ENCODE data around the gene BOC. TPM values are rescaled to one million over a fixed set of nuclear protein-coding genes. Genes with fewer than 3 reads are reported as not detected.

BOC gene
- total RNA-seq, 1 experiment from 2014 or later, result 7.3 TPM

DNA sequence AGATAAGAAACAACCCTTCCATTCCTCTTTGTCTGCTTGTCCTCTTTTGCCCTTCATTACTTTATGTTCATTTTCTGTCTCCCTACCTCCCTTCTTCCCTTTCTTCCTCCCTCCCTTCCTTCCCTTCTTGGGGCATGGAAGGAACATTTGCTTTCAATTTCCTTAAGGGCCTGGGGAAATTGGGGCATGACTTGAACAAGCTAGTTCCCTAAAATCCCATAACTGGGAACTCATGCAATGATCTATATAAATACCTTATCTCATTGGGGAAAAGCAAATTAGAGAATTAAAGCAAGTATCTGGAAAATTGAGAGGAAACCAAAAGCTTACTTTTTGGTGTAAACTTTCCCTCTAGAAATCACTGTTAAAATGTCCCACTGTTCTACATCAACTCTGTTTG is 35.7 kb downstream of the BOC start:
- Histone ChIP-seq H3K27ac (ENCODE audit: low read length) (no peak overlapping the region), H3K9me3 (ENCODE audit: low read length) (no peaks in the 10 kb centered on the region), H3K4me2 (ENCODE audit: low read length) (no peak overlapping the region), H3K4me1 (ENCODE audit: insufficient read depth, low read length) (0 out of 2 replicates have a peak, but pooled peaks cover 9% of the 10 kb centered on the region), H3K9ac (ENCODE audit: low read length) (no peak overlapping the region), H3K79me2 (ENCODE audit: low read length) (no peaks in the 10 kb centered on the region), H4K20me1 (ENCODE audit: low read length) (no peaks in the 10 kb centered on the region), H3K36me3 (ENCODE audit: low read depth, low read length) (no peaks in the 10 kb centered on the region), H3K9me2 (replicated peaks; ENCODE audit: low read length) (no peaks in the 10 kb centered on the region), H3K27me3 (ENCODE audit: low read length) (no peaks in the 10 kb centered on the region), H3K4me3 (ENCODE audit: low read length) (no peak overlapping the region), H3F3A (ENCODE audit: low read length, unreplicated experiment) (no peaks in the 10 kb centered on the region), H2AFZ (ENCODE audit: low read length) (no peak overlapping the region)
- POLR2A ChIA-PET (ENCODE audit: unreplicated experiment), result no interaction called here
- CTCF ChIA-PET, result no interaction called here
- TF ChIP-seq EZH2phosphoT487 (IDR thresholded peaks at IDR 0.05; ENCODE audit: borderline replicate concordance, low read length) (no peak), EZH2 (IDR thresholded peaks at IDR 0.05; ENCODE audit: low read length, unreplicated experiment) (no peak)
- TF ChIP-seq, protein P1, sequence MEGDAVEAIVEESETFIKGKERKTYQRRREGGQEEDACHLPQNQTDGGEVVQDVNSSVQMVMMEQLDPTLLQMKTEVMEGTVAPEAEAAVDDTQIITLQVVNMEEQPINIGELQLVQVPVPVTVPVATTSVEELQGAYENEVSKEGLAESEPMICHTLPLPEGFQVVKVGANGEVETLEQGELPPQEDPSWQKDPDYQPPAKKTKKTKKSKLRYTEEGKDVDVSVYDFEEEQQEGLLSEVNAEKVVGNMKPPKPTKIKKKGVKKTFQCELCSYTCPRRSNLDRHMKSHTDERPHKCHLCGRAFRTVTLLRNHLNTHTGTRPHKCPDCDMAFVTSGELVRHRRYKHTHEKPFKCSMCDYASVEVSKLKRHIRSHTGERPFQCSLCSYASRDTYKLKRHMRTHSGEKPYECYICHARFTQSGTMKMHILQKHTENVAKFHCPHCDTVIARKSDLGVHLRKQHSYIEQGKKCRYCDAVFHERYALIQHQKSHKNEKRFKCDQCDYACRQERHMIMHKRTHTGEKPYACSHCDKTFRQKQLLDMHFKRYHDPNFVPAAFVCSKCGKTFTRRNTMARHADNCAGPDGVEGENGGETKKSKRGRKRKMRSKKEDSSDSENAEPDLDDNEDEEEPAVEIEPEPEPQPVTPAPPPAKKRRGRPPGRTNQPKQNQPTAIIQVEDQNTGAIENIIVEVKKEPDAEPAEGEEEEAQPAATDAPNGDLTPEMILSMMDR (conservative IDR thresholded peaks at IDR 0.05; ENCODE audit: low read depth, low read length), result no peak
- DNase-seq (no peak), ATAC-seq (no peak)
- no TSS peak for BruUV-seq (replicated peaks)
- intact Hi-C loops (cut with micrococcal nuclease), result no loop called here

DNA sequence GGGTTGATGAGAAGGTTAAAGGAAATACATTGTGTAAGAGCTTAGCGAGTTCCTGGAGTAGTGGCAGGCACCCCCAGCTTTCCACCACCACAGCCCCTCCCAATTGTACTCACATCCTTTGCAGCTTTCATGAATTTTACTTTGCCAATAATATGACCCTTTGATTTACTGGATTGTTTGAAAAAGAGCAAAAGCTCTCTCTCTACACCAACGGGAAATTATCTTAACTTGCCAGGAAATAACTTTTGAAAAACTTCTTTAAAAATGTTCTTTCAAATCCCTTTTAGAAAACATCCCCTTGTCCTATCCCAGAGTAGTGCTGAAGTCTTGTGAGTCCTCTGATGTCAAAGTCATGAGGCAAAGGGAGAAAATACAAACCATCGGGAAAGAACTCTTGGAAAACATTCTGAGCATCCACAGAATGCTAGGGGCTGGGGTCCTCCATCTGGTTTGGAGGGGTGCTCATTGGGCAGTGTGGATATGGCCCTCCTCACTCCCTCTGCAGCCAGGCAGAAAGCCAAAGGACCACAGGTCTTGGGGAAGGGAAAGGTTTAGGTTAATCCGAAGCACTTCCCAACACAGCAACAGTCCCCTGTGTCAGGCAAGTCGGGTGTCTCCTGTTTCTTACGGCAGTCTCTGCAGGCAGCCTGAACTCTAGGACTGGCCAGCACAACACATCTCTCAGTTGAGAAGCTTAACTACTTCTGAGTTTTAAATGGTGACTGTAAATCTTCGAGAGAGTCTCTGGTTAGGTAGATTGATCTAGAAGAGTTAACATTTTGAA is 36.5 kb downstream of the BOC start:
- TF ChIP-seq, protein P1 (conservative IDR thresholded peaks at IDR 0.05; ENCODE audit: low read depth, low read length), result no peak
- no peak for TF ChIP-seq EZH2 (IDR thresholded peaks at IDR 0.05; ENCODE audit: low read length, unreplicated experiment)
- no peak for TF ChIP-seq EZH2phosphoT487 (IDR thresholded peaks at IDR 0.05; ENCODE audit: borderline replicate concordance, low read length)
- H3K9ac ChIP-seq (ENCODE audit: low read length), result no peak overlapping the region
- no peak overlapping the region for H2AFZ ChIP-seq (ENCODE audit: low read length)
- H3K36me3 ChIP-seq (ENCODE audit: low read depth, low read length), result no peaks in the 10 kb centered on the region
- H3K4me2 ChIP-seq (ENCODE audit: low read length), result no peak overlapping the region
- no peaks in the 10 kb centered on the region for H3K27me3 ChIP-seq (ENCODE audit: low read length)
- ChIA-PET CTCF (no interaction called here), POLR2A (ENCODE audit: unreplicated experiment) (no interaction called here)
- H3K9me2 ChIP-seq (replicated peaks; ENCODE audit: low read length), result no peaks in the 10 kb centered on the region
- no peak for DNase-seq
- no peak for ATAC-seq
- no peaks in the 10 kb centered on the region for H3K9me3 ChIP-seq (ENCODE audit: low read length)
- H3K79me2 ChIP-seq (ENCODE audit: low read length), result no peaks in the 10 kb centered on the region
- no TSS peak for BruUV-seq (replicated peaks)
- no peak overlapping the region for H3K4me3 ChIP-seq (ENCODE audit: low read length)
- intact Hi-C loops (cut with micrococcal nuclease), result no loop called here
- H4K20me1 ChIP-seq (ENCODE audit: low read length), result no peaks in the 10 kb centered on the region
- no peaks in the 10 kb centered on the region for H3F3A ChIP-seq (ENCODE audit: low read length, unreplicated experiment)
- no peak overlapping the region for H3K27ac ChIP-seq (ENCODE audit: low read length)
- 0 out of 2 replicates have a peak, but pooled peaks cover 9% of the 10 kb centered on the region for H3K4me1 ChIP-seq (ENCODE audit: insufficient read depth, low read length)

DNA sequence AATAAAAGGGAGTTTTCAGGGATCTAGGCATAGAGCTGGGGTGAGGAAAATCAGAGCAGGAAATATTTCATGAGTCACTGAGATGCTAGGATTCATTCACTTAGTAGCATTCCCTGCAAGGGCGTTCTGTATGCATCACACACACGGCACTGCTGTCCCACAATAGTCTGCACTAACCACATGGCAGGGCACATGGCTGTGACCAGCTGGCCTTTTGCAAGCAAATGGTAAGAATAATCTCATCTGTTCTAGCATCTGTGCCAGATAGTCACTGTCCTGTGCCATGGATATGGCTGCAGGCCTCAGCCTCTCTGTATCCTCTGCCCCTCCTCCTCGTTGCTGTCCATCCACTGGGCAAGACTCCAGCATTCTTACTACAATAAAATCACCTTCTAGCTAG is 37.8 kb downstream of the BOC start:
- ATAC-seq (peak; percentile 92), DNase-seq (peak; percentile 51)
- Histone ChIP-seq H3K4me3 (ENCODE audit: low read length) (no peak overlapping the region), H3K9me2 (replicated peaks; ENCODE audit: low read length) (no peaks in the 10 kb centered on the region), H3K9ac (ENCODE audit: low read length) (no peak overlapping the region), H3K36me3 (ENCODE audit: low read depth, low read length) (no peaks in the 10 kb centered on the region), H3K4me1 (ENCODE audit: insufficient read depth, low read length) (0 out of 2 replicates have a peak, but pooled peaks cover 9% of the 10 kb centered on the region), H3K79me2 (ENCODE audit: low read length) (no peaks in the 10 kb centered on the region), H4K20me1 (ENCODE audit: low read length) (no peaks in the 10 kb centered on the region), H3K27ac (ENCODE audit: low read length) (no peak overlapping the region), H3K4me2 (ENCODE audit: low read length) (no peak overlapping the region), H3F3A (ENCODE audit: low read length, unreplicated experiment) (no peaks in the 10 kb centered on the region), H2AFZ (ENCODE audit: low read length) (peak overlapping the region; percentile 54), H3K27me3 (ENCODE audit: low read length) (no peaks in the 10 kb centered on the region), H3K9me3 (ENCODE audit: low read length) (no peaks in the 10 kb centered on the region)
- CTCF ChIA-PET, result interaction anchor here (0.6 kb wide), 1 partner anchor 114 kb away, joined by 3 read pairs; no protein-coding TSS in a partner anchor
- no peak for TF ChIP-seq EZH2 (IDR thresholded peaks at IDR 0.05; ENCODE audit: low read length, unreplicated experiment)
- TF ChIP-seq EZH2phosphoT487 (IDR thresholded peaks at IDR 0.05; ENCODE audit: borderline replicate concordance, low read length), result no peak
- TF ChIP-seq, protein P1 (conservative IDR thresholded peaks at IDR 0.05; ENCODE audit: low read depth, low read length), result no peak
- intact Hi-C loops (cut with micrococcal nuclease), result no loop called here
- no TSS peak for BruUV-seq (replicated peaks)
- POLR2A ChIA-PET (ENCODE audit: unreplicated experiment), result interaction anchor here (0.6 kb wide), 1 partner anchor 48 kb away, joined by 3 read pairs; no protein-coding TSS in a partner anchor
